Measurements from ENCODE around the gene ILRUN.

- TF ChIP-seq CTCF (conservative IDR thresholded peaks at IDR 0.05; ENCODE audit: low read depth in 2 of 2) (no peak), EZH2 (IDR thresholded peaks at IDR 0.05; ENCODE audit: low read depth, unreplicated experiment) (no peak), POLR2AphosphoS5 (IDR thresholded peaks at IDR 0.05; ENCODE audit: low read depth) (no peak), REST (IDR thresholded peaks at IDR 0.05; ENCODE audit: unreplicated experiment) (no peak), ETS1 (IDR thresholded peaks at IDR 0.05) (no peak), CREB1 (CRISPR knock-in tag; IDR thresholded peaks at IDR 0.05; ENCODE audit: low read depth) (no peak), ZNF331 (CRISPR knock-in tag; IDR thresholded peaks at IDR 0.05; ENCODE audit: low read depth) (no peak), EZH2phosphoT487 (IDR thresholded peaks at IDR 0.05; ENCODE audit: unreplicated experiment) (no peak), JUNB (IDR thresholded peaks at IDR 0.05; ENCODE audit: unreplicated experiment) (no peak), STAT1 (IDR thresholded peaks at IDR 0.05; ENCODE audit: unreplicated experiment) (no peak), NANOG (IDR thresholded peaks at IDR 0.05; ENCODE audit: borderline replicate concordance) (no peak)
Measured at GRCh38 chr6:34696189-34696738, 303 bp downstream of the ILRUN start.

Data from GM23338 (cell line).